ENCODE data around the gene WAPL.
"Not testable (repeated sequence)": the region's sequence is repeated elsewhere in the genome, so short reads cannot be mapped to it uniquely, and the experiment has no call there.

Gene WAPL

GRCh38 chr10:86403183-86403797, 118.3 kb downstream of the WAPL start:
- no peak for DNase-seq

GRCh38 chr10:86402283-86402941, 119.2 kb downstream of the WAPL start:
- DNase-seq: no peak

GRCh38 chr10:86401588-86402282, 119.9 kb downstream of the WAPL start:
- DNase-seq: no peak

- DNase-seq: no peak
Measured at GRCh38 chr10:86400705-86401587, 120.6 kb downstream of the WAPL start.

- DNase-seq: peak; percentile 69
Measured at GRCh38 chr10:86399879-86400704, 121.5 kb downstream of the WAPL start.

GRCh38 chr10:86399514-86399878, 122.1 kb downstream of the WAPL start:
- no peak for DNase-seq

GRCh38 chr10:86397120-86397519, 124.5 kb downstream of the WAPL start:
- DNase-seq: no peak

GRCh38 chr10:86393862-86394455, 127.6 kb downstream of the WAPL start:
- DNase-seq: no peak

GRCh38 chr10:86393362-86393761, 128.2 kb downstream of the WAPL start:
- no peak for DNase-seq

- DNase-seq: no peak
Measured at GRCh38 chr10:86392723-86393094, 128.9 kb downstream of the WAPL start.

GRCh38 chr10:86391986-86392722, 129.4 kb downstream of the WAPL start:
- no peak for DNase-seq

- DNase-seq: no peak
Measured at GRCh38 chr10:86391236-86391840, 130.3 kb downstream of the WAPL start.

GRCh38 chr10:86390337-86391120, 131.1 kb downstream of the WAPL start:
- no peak for DNase-seq

- DNase-seq: no peak
Measured at GRCh38 chr10:86389441-86390193, 132.0 kb downstream of the WAPL start.

- DNase-seq: not testable (repeated sequence)
Measured at GRCh38 chr10:86389109-86389440, 132.5 kb downstream of the WAPL start.

GRCh38 chr10:86388119-86388704, 133.4 kb downstream of the WAPL start:
- no peak for DNase-seq

- DNase-seq: peak; percentile 73
Measured at GRCh38 chr10:86387178-86387794, 134.3 kb downstream of the WAPL start.

GRCh38 chr10:86385806-86386205, 135.8 kb downstream of the WAPL start:
- DNase-seq: no peak
